ENCODE measurements around the gene SFMBT2.
"Not testable (repeated sequence)": the region's sequence is repeated elsewhere in the genome, so short reads cannot be mapped to it uniquely, and the experiment has no call there.

Gene SFMBT2

DNA sequence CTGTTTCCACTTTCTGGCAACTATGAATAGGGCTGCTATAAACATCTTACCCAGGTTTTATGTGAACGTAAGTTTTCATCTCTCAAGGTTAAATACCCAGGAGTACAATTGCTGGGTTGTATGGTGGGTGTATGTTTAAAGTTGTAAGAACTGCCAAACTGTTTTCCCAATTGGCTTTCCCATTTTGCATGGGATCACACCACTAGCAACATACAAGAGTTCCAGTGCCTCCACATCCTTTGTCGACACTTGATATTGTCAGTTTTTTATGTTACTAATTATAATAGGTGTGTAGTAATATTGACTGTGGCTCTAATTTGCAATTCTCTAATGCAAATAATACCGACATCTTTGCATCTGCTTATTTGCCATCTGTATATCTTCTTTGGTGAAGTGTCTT, 82.9 kb downstream of the SFMBT2 start:
- DNase-seq (ENCODE audit: low read depth in 1 of 2, low spot score in 1 of 2) = no peak

DNA sequence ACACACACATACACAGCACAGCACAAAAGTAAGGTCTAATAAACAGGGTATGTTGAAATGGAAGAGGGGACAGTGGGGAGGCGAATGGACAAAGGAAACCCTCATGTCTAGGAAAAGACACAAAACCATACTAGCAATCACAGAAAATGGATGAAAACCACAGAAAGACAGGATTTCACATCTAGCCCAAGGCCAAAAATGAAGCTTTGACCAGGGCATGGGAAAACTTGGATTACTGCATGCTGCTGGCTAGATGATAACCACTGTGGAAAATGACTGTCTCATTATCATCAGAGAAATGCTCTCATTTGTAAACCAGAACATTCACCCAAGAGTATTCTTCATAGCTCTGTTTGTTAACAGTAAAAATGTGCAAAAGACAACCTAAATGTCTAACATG, 88.2 kb downstream of the SFMBT2 start:
- no peak for DNase-seq (ENCODE audit: low read depth in 1 of 2, low spot score in 1 of 2)

DNA sequence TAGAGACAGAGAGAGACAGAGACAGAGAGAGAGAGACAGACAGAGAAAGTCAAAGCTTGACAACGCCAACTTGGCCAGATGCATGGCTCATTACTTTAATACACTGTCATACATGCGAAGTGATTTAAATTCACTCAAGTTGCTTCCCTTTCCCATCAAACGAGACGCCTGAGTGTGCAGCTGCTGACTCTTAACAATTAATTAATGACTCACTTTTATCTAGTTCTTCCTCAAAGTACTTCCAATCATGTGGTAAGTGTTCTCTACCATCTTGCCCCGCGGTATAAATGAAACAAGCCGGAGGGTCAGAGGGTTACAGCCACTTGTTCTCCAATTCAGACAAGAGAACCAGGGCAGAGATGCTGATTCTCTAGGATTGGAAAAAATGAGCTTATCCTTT, 90.8 kb downstream of the SFMBT2 start:
- no peak for DNase-seq (ENCODE audit: low read depth in 1 of 2, low spot score in 1 of 2)

GRCh38 chr10:7319632-7320031, 91.2 kb downstream of the SFMBT2 start:
- DNase-seq (ENCODE audit: low read depth in 1 of 2, low spot score in 1 of 2) = no peak

GRCh38 chr10:7318836-7319235, 92.0 kb downstream of the SFMBT2 start:
- no peak for DNase-seq (ENCODE audit: low read depth in 1 of 2, low spot score in 1 of 2)

GRCh38 chr10:7317786-7318446, 92.9 kb downstream of the SFMBT2 start:
- no peak for DNase-seq (ENCODE audit: low read depth in 1 of 2, low spot score in 1 of 2)

GRCh38 chr10:7316839-7317238, 94.0 kb downstream of the SFMBT2 start:
- no peak for DNase-seq (ENCODE audit: low read depth in 1 of 2, low spot score in 1 of 2)

DNA sequence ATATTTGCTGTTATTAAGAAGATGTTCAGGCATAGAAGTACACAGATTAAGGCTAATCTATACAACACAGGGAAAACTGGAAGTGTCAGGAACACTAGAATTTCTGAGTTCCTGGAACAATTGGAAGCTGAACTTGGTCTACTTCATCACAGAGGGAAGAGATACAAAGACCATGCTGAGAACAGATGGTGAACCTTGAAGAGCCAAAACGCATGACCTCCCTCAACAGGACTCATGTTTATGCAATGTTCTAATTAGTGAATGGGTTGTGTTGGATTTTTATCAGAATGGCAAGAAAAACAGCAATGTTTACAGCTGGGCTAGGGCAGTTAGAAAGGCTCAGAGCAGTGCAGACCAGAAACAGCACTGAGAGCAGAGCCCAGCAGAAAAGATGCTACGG, 94.9 kb downstream of the SFMBT2 start:
- DNase-seq (ENCODE audit: low read depth in 1 of 2, low spot score in 1 of 2) = no peak

DNA sequence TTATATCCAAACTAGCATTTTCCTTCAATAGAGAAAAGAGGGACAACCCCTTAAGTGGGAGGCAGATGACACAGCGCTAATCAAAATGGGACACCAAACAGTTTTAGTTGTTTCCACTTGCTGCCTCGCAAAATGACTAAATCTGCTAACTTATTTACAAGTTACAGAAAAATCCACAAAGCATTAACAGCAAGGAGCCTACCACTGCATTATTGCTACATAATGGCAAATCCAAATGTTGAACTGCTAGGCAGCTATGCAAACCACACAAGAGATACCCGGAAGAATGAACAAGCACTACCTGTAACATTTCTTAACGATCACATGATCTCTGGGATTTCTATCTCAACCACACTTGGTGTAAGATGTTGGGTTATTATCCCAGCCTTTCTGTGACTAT, 96.7 kb downstream of the SFMBT2 start:
- DNase-seq (ENCODE audit: low read depth in 1 of 2, low spot score in 1 of 2) = no peak

DNA sequence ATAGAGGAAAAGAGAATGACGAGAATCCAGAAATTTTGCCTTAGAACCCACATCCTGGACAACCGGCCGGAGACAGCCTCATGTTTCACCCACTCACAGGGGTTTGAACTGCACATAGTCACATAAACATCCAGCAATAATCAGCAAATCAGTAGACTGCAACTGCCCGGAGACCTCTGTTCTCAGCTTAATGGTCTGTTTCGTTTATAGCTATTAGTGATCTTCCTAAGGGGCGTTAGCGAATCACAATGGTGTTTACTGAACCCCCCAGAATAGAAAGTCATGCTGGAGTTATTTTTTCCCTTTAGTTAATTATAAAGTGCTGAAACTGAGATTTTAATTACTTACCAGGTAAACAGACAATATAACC, 98.4 kb downstream of the SFMBT2 start:
- no peak for DNase-seq (ENCODE audit: low read depth in 1 of 2, low spot score in 1 of 2)

DNA sequence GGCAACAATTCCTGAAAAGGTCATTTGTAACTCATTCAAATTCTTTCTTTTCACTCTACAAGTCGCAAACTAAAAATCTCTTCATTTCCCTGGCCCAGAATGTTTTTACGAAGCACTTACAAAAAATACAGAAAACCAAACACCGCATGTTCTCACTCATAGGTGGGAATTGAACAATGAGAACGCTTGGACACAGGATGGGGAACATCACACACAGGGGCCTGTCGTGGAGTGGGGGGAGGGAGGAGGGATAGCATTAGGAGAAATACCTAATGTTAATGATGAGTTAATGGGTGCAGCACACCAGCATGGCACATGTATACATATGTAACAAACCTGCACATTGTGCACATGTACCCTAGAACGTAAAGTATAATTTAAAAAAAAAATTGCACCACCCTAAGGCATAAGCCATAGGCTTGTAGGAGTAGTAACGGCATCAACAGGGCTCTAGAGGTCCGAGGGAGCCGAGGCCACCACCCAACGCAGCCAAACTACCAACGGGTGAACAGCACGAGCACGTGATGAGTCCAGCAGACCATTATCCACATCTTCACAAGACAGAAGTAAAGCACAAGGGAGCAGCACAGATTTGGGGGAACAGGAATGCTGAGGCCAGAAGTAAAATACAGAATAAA, 98.9 kb downstream of the SFMBT2 start:
- DNase-seq (ENCODE audit: low read depth in 1 of 2, low spot score in 1 of 2) = not testable (repeated sequence)

DNA sequence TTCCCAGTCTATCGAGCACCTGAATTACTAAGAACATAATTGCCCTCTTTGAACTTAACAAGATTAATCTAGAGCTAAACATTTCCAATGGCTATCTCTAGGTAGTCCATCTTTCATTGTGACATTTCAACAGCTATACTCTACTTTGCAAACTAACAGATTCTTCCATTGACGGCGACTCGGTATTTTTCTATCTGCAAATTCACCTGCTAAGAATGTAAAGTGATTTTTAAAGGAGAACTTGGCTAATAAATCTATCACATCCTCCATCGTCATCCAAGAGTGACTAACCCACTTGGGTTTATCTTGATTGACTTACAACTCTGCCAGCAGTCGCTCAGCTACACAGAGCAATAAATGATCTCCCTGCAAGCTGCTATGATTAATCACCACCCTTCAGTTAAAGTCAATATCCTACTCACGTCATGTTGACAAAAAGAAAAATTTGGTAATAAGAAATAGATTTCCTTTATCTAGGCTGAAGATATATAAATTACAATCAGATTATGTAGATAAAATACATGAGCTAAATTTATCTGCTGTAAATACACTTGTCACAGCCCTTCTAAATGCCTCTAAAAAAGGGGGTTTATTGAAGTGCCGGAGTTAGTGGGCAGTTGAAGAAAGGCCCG, 99.5 kb downstream of the SFMBT2 start:
- DNase-seq (ENCODE audit: low read depth in 1 of 2, low spot score in 1 of 2) = no peak

DNA sequence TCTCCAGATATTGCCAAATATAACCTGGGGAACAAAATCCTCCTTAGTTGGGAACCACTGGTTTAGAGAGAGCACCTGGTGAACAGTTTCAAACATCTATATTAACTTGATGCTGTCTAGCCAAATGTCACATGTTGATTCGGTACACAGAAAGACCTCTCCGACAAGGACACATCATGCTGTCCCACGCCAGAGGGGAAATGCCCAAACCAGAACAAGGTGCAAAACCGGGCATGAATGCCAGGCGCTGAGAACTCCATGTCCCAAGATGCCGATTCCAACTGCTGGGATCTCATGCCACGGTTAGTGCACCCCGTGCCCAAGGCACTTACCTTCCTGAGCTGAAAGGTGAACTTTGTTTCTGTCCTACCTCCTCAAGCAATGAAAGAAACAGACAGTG, 100.8 kb downstream of the SFMBT2 start:
- DNase-seq (ENCODE audit: low read depth in 1 of 2, low spot score in 1 of 2) = no peak

- no peak for DNase-seq (ENCODE audit: low read depth in 1 of 2, low spot score in 1 of 2)
Measured at GRCh38 chr10:7308826-7309225, 102.0 kb downstream of the SFMBT2 start.

- DNase-seq (ENCODE audit: low read depth in 1 of 2, low spot score in 1 of 2) = no peak
Measured at GRCh38 chr10:7306616-7307015, 104.2 kb downstream of the SFMBT2 start.

- no peak for DNase-seq (ENCODE audit: low read depth in 1 of 2, low spot score in 1 of 2)
Measured at GRCh38 chr10:7306147-7306546, 104.7 kb downstream of the SFMBT2 start.

DNA sequence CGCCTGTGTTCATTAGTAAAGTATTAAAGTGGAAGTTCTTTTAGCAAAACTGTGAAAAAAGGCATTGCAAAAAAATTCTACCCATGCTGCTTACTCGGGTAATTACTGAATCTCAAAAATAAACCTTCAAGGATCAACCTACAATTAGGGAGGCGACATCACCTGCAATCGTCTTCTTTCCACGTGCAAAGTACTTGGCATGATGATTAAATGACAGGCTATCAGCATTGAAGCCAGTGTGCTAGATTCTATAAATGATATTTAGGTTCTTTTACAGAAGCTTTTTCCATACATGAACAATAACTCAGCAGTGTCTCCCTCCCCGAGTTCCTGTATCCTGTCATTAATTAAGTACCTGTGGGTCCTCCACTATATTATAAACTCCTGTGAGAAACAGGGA, 105.8 kb downstream of the SFMBT2 start:
- no peak for DNase-seq (ENCODE audit: low read depth in 1 of 2, low spot score in 1 of 2)

GRCh38 chr10:7304110-7304509, 106.7 kb downstream of the SFMBT2 start:
- no peak for DNase-seq (ENCODE audit: low read depth in 1 of 2, low spot score in 1 of 2)

DNA sequence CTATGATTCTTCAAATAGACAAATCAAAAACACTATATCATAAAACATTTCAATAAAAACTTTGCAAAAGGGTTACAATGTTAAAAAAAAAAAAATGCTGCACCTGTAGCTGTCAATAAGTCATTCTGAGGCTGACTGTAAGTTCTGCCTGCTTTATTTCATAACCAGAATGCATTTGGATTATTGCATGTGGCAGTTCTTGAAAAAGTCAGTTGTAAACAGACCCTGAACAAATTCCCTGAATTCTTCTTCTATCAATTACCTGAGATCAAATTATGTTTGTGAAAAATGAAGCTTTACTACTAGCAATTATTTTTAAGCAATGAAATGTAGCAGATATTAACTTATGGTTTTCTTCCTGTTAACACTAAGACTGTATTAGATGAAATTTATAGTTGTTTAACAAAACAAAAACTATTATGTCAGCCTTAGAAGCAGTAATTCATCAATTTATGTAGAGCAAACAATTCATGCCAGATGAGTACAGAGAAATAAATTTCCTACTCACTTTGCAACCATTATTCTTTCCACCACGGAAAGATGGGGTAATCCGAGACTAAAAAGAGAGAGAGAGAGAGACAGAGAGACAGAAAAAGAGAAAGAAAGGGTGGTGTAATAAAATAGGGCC, 107.8 kb downstream of the SFMBT2 start:
- no peak for DNase-seq (ENCODE audit: low read depth in 1 of 2, low spot score in 1 of 2)

DNA sequence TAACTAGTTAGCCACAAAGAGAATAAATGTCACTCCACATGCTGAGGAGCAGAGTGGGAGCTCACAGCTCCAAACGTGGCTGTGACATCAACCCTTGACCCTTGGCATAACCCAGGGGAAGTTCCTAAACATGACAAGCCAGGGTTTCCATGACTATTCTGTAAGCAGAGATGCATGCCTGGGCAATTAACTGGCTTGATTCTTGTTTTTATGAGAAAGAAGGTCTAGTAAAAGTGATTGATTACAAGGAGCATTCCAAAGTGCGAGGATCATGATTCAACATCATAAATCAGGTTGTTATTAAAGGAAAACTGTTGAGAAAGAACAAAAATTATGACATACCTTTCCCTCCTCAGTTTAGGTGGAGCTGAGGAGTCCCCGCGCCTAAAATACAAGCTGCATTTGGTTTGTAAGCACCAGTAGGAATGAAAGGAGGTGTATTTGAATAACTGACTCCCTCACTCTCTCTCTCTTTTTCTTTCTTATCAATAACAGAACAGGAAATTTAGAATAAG, 108.4 kb downstream of the SFMBT2 start:
- no peak for DNase-seq (ENCODE audit: low read depth in 1 of 2, low spot score in 1 of 2)

- no peak for DNase-seq (ENCODE audit: low read depth in 1 of 2, low spot score in 1 of 2)
Measured at GRCh38 chr10:7301006-7301778, 109.6 kb downstream of the SFMBT2 start.
